Neuronal stem cell (in vitro differentiated cells): Measurements from ENCODE around the gene DUSP7.
A peak's percentile ranks its signal among the peaks of the same experiment; 100 is the strongest.

Source experiments
- DNase-seq: peaks from one replicate; pipeline ENCODE4 v3.0.0-alpha.2; 2013; ENCODE audit warnings: low spot score
- H2AFZ ChIP-seq: one replicate; pipeline ENCODE4 v1.6.1; 2013; ENCODE audit warnings: mild to moderate bottlenecking, low read length, inconsistent platforms
- H2AK5ac ChIP-seq: 2 replicates; pipeline ENCODE4 v1.6.1; 2013; ENCODE audit warnings: low read depth, mild to moderate bottlenecking, inconsistent platforms, low read length, moderate library complexity, mixed read lengths
- H2BK120ac ChIP-seq: 2 replicates; pipeline ENCODE4 v1.6.1; 2013; ENCODE audit warnings: low read depth, mild to moderate bottlenecking, inconsistent platforms, low read length, moderate library complexity, mixed read lengths
- H2BK12ac ChIP-seq: one replicate; pipeline ENCODE4 v1.6.1; 2013; ENCODE audit warnings: low read length, inconsistent platforms
- H2BK15ac ChIP-seq: 2 replicates; pipeline ENCODE4 v1.6.1; 2013; ENCODE audit warnings: mild to moderate bottlenecking, low read length, inconsistent platforms, mixed read lengths
- H2BK5ac ChIP-seq: one replicate; pipeline ENCODE4 v1.6.1; 2013; ENCODE audit warnings: inconsistent platforms, mild to moderate bottlenecking, low read length, moderate library complexity
- H3K14ac ChIP-seq: one replicate; pipeline ENCODE4 v1.6.1; 2013; ENCODE audit warnings: low read length, inconsistent platforms
- H3K18ac ChIP-seq: 2 replicates; pipeline ENCODE4 v1.6.1; 2013; ENCODE audit warnings: low read length, inconsistent platforms
- H3K23ac ChIP-seq: 2 replicates; pipeline ENCODE4 v1.6.1; 2013; ENCODE audit warnings: low read depth, mild to moderate bottlenecking, mixed read lengths, low read length, inconsistent platforms; ENCODE audit not compliant: poor library complexity
- H3K27ac ChIP-seq: replicated peaks from 3 replicates; pipeline ENCODE4 v1.5.1; 2013; ENCODE audit warnings: low read length, inconsistent platforms
- H3K27me3 ChIP-seq, 3 experiments: 2 replicates each; pipeline ENCODE4 v1.6.1; 2013; ENCODE audit warnings: low read length in 3 of 3, mild to moderate bottlenecking in 2 of 3, inconsistent platforms in 1 of 3, low read depth in 1 of 3, mixed read lengths in 1 of 3, moderate library complexity in 1 of 3; ENCODE audit not compliant: control insufficient read depth in 3 of 3, insufficient read depth in 3 of 3
- H3K36me3 ChIP-seq, 2 donors: replicated peaks in 1 of 2; 2 replicates each; pipeline ENCODE4 v1.6.1; 2013; ENCODE audit warnings: low read length in 2 of 2; ENCODE audit not compliant: control insufficient read depth in 2 of 2, insufficient read depth in 2 of 2
- H3K4ac ChIP-seq: 2 replicates; pipeline ENCODE4 v1.6.1; 2013; ENCODE audit warnings: inconsistent platforms, mild to moderate bottlenecking, low read length, moderate library complexity
- H3K4me1 ChIP-seq, 2 donors: 1 replicate in 1 of 2; 2 replicates in 1 of 2; pipeline ENCODE4 v1.6.1; 2013; ENCODE audit warnings: low read length in 2 of 2, low read depth in 1 of 2; ENCODE audit not compliant: control insufficient read depth in 2 of 2, insufficient read depth in 1 of 2
- H3K4me2 ChIP-seq: one replicate; pipeline ENCODE4 v1.6.1; 2013; ENCODE audit warnings: mild to moderate bottlenecking, low read length, inconsistent platforms; ENCODE audit not compliant: insufficient read depth, poor library complexity, severe bottlenecking
- H3K4me3 ChIP-seq, 2 donors: 2 replicates each; pipeline ENCODE4 v1.5.1; 2013; ENCODE audit warnings: low read length in 2 of 2, mild to moderate bottlenecking in 2 of 2, inconsistent platforms in 1 of 2, moderate library complexity in 1 of 2
- H3K79me1 ChIP-seq: one replicate; pipeline ENCODE4 v1.6.1; 2013; ENCODE audit warnings: low read depth, mild to moderate bottlenecking, inconsistent platforms, low read length, moderate library complexity
- H3K9ac ChIP-seq: one replicate; pipeline ENCODE4 v1.6.1; 2013; ENCODE audit warnings: mild to moderate bottlenecking, low read depth, low read length, inconsistent platforms; ENCODE audit not compliant: poor library complexity
- H3K9me3 ChIP-seq, 2 donors: replicated peaks in 1 of 2; 2 replicates each; pipeline versions ENCODE3 to v1.6.1; 2013; ENCODE audit warnings: low read length in 2 of 2, mild to moderate bottlenecking in 2 of 2, inconsistent platforms in 1 of 2, low read depth in 1 of 2, mixed read lengths in 1 of 2, moderate library complexity in 1 of 2; ENCODE audit not compliant: control insufficient read depth in 2 of 2, insufficient read depth in 1 of 2
- H4K8ac ChIP-seq: one replicate; pipeline ENCODE4 v1.6.1; 2013; ENCODE audit warnings: low read depth, mild to moderate bottlenecking, inconsistent platforms, low read length, moderate library complexity
- H4K91ac ChIP-seq: one replicate; pipeline ENCODE4 v1.6.1; 2013; ENCODE audit warnings: low read length, low read depth, mild to moderate bottlenecking, inconsistent platforms; ENCODE audit not compliant: poor library complexity
- WGBS, 2 donors: extraction: QIAGEN DNeasy Blood & Tissue Kit; methylation state at CpG; one replicate each; pipeline ENCODE4 v1.1.7; 2013; ENCODE audit warnings: missing lambda C conversion rate in 2 of 2, mixed read lengths in 1 of 2; ENCODE audit not compliant: insufficient read length in 2 of 2, insufficient replicate concordance in 1 of 2; ENCODE audit errors: extremely low coverage in 2 of 2; 5-methylcytosine and 5-hydroxymethylcytosine counted together

The DUSP7 gene

DNA sequence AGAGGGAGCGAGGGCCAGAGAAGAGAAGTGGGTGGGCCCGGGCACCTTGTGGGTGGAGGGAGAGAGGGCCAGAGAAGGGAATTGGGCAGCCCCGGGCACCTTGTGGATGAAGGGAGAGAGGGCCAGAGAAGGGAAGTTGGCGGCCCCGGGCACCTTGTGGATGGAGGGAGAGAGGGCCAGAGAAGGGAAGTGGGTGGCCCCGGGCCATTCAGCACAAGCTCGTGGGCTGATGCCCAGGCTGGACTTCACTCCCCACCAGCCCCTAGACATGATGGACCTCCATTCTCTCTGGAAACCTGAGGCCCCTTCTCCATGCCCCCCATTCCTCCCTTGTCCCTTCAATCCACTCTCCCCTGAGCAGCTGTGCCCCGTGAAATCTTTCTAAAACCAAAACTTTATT is 15.8 kb downstream of the DUSP7 start:
- H2BK120ac ChIP-seq = peak overlapping the region; percentile 74
- H3K4me1 ChIP-seq = peaks cover 15% of the 10 kb centered on the region in 2 donors
- peak overlapping the region; percentile 91 for H3K18ac ChIP-seq
- H3K36me3 ChIP-seq = no peaks in the 10 kb centered on the region
- H2BK12ac ChIP-seq = no peak overlapping the region
- no peaks in the 10 kb centered on the region for H3K79me1 ChIP-seq
- no peaks in the 10 kb centered on the region for H3K9me3 ChIP-seq
- H3K23ac ChIP-seq = no peak overlapping the region
- H3K4ac ChIP-seq = no peak overlapping the region
- H4K8ac ChIP-seq = no peak overlapping the region
- peak overlapping the region; percentile 54 for H2AFZ ChIP-seq
- H3K9ac ChIP-seq = peak overlapping the region; percentile 47
- H2BK15ac ChIP-seq = peak overlapping the region; percentile 87
- H3K27me3 ChIP-seq = peaks cover 0 to 63% (median 0%) of the 10 kb centered on the region in 3 experiments
- no peak for DNase-seq
- H3K27ac ChIP-seq = no peak overlapping the region
- H3K4me2 ChIP-seq = no peak overlapping the region
- peak overlapping the region; percentile 64 for H4K91ac ChIP-seq
- peak overlapping the region; percentile 98 for H2AK5ac ChIP-seq
- peak overlapping the region; percentile 57 for H2BK5ac ChIP-seq
- H3K14ac ChIP-seq = no peak overlapping the region
- no CpG with 5 or more reads among the region's 8 CpGs for WGBS, 2 donors
- no peak overlapping the region for H3K4me3 ChIP-seq

GRCh38 chr3:52039846-52040245 is 16.5 kb downstream of the DUSP7 start:
- Histone ChIP-seq H3K27me3 (peaks cover 0 to 70% (median 0%) of the 10 kb centered on the region in 3 experiments), H3K23ac (no peak overlapping the region), H3K14ac (peak overlapping the region; percentile 72), H2BK12ac (peak overlapping the region; percentile 90), H3K36me3 (no peaks in the 10 kb centered on the region), H3K9ac (no peak overlapping the region), H3K4ac (no peak overlapping the region), H3K4me3 (no peak overlapping the region), H3K27ac (no peak overlapping the region), H2BK15ac (peak overlapping the region; percentile 87), H3K4me1 (peaks cover 10 to 11% of the 10 kb centered on the region in 2 donors), H2AK5ac (peak overlapping the region; percentile 98), H2BK120ac (peak overlapping the region; percentile 74), H4K91ac (peak overlapping the region; percentile 64), H3K9me3 (no peaks in the 10 kb centered on the region), H2AFZ (peak overlapping the region; percentile 86), H2BK5ac (no peak overlapping the region), H3K4me2 (no peak overlapping the region), H4K8ac (no peak overlapping the region), H3K79me1 (no peaks in the 10 kb centered on the region), H3K18ac (peak overlapping the region; percentile 91)
- no CpG with 5 or more reads among the region's 17 CpGs for WGBS, 2 donors
- DNase-seq = no peak

DNA sequence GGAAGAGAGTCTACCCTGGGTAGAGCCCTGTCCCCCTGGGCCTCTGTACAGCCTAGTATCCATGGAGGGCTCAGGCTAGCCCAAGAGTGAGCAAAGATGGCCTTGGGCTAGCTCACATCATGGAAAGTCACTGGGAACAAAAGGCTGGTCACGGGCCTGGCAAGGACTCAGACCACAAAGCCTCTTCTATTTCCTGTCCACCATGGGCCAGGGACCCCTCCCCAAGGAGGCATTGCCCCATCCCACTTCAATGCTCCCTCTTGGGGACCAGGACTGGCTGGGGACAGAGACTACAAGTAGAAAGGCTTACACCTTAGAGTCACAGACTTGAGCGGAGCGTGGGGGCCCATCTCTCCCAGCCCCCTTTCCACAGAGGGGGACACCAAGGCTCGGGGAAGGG is 16.9 kb downstream of the DUSP7 start:
- H3K4me3 ChIP-seq = no peak overlapping the region
- DNase-seq = no peak
- no peak overlapping the region for H3K23ac ChIP-seq
- H3K14ac ChIP-seq = no peak overlapping the region
- H3K36me3 ChIP-seq = no peaks in the 10 kb centered on the region
- H4K91ac ChIP-seq = no peak overlapping the region
- peak overlapping the region; percentile 86 for H2AFZ ChIP-seq
- no peak overlapping the region for H3K4me2 ChIP-seq
- peaks cover 0 to 75% (median 0%) of the 10 kb centered on the region in 3 experiments for H3K27me3 ChIP-seq
- H3K4me1 ChIP-seq = peaks cover 10 to 11% of the 10 kb centered on the region in 2 donors
- no peak overlapping the region for H4K8ac ChIP-seq
- H2BK12ac ChIP-seq = peak overlapping the region; percentile 51
- H3K18ac ChIP-seq = peak overlapping the region; percentile 1
- peak overlapping the region; percentile 98 for H2BK15ac ChIP-seq
- H3K4ac ChIP-seq = no peak overlapping the region
- no peaks in the 10 kb centered on the region for H3K79me1 ChIP-seq
- H2BK5ac ChIP-seq = no peak overlapping the region
- no peaks in the 10 kb centered on the region for H3K9me3 ChIP-seq
- H3K27ac ChIP-seq = no peak overlapping the region
- H2AK5ac ChIP-seq = peak overlapping the region; percentile 98
- no peak overlapping the region for H3K9ac ChIP-seq
- peak overlapping the region; percentile 74 for H2BK120ac ChIP-seq
- WGBS, 2 donors = no CpG with 5 or more reads among the region's 4 CpGs

- Histone ChIP-seq H2BK15ac (peak overlapping the region; percentile 98), H2BK120ac (peak overlapping the region; percentile 73), H3K9me3 (no peaks in the 10 kb centered on the region), H3K4me1 (peaks cover 10 to 11% of the 10 kb centered on the region in 2 donors), H2BK12ac (peak overlapping the region; percentile 99), H3K4ac (no peak overlapping the region), H3K27me3 (peaks cover 0 to 76% (median 0%) of the 10 kb centered on the region in 3 experiments), H3K4me3 (no peak overlapping the region), H3K14ac (no peak overlapping the region), H3K23ac (no peak overlapping the region), H4K8ac (no peak overlapping the region), H3K9ac (no peak overlapping the region), H3K4me2 (no peak overlapping the region), H2BK5ac (no peak overlapping the region), H3K79me1 (no peaks in the 10 kb centered on the region), H3K36me3 (no peaks in the 10 kb centered on the region), H4K91ac (no peak overlapping the region), H3K27ac (no peak overlapping the region), H2AK5ac (peak overlapping the region; percentile 98), H3K18ac (peak overlapping the region; percentile 20), H2AFZ (no peak overlapping the region)
- no peak for DNase-seq
- no CpG with 5 or more reads among the region's 6 CpGs for WGBS, 2 donors
These were observed 18.1 kb downstream of the DUSP7 start for GRCh38 chr3:52038227-52038626.
